ENCODE measurements around the gene WWOX. TPM values are rescaled to one million over a fixed set of nuclear protein-coding genes. Genes with fewer than 3 reads are reported as not detected.

The WWOX gene
- total RNA-seq, 1 donor from 2014 or later = 7.3 TPM

DNA sequence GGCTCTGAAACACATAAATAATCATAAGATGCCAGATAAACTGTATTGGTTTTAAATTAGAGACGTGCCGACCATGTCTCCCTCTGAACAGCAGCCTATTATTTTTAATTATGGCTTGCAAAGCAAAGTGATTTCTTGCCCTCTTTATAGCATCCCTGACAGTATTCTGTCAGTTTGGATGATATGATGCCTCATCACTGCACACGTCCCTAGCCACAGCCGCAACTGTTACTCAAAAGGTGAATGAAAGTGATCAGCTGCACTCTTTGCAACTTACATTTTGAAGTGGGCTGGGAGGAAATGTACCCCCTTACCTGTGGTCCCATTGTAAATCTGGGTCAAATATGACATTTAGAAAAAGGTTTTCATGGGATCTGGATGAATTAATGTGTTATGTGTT lies 1111.2 kb downstream of the WWOX start:
- peaks cover 10% of the 10 kb centered on the region for H3K9me3 Mint-ChIP-seq (ENCODE audit: unreplicated experiment)
- FAIRE-seq = no peak

GRCh38 chr16:79211586-79211985 lies 1112.1 kb downstream of the WWOX start:
- Mint-ChIP-seq H3K9me3 (ENCODE audit: unreplicated experiment) (peaks cover 16% of the 10 kb centered on the region), H3K27me3 (ENCODE audit: low read depth, unreplicated experiment) (peaks cover 21% of the 10 kb centered on the region), H3K4me3 (ENCODE audit: unreplicated experiment) (no peak overlapping the region), H3K4me1 (ENCODE audit: low read depth, unreplicated experiment) (peaks cover 2% of the 10 kb centered on the region), H3K27ac (ENCODE audit: unreplicated experiment) (no peak overlapping the region), H3K36me3 (ENCODE audit: low read depth, unreplicated experiment) (no peaks in the 10 kb centered on the region)
- Histone ChIP-seq H3K4me1 (ENCODE audit: insufficient read depth, low read length) (no peaks in the 10 kb centered on the region), H3K79me2 (ENCODE audit: insufficient read depth, low read length) (no peaks in the 10 kb centered on the region), H3K9me3 (ENCODE audit: insufficient read depth, low read depth, low read length) (peaks cover 12% of the 10 kb centered on the region), H3K4me3 (ENCODE audit: insufficient read depth, low read depth, low read length) (no peak overlapping the region), H3K9ac (ENCODE audit: low read length) (no peak overlapping the region), H3K27me3 (ENCODE audit: insufficient read depth, low read length) (no peaks in the 10 kb centered on the region), H3K4me2 (ENCODE audit: low read length) (no peak overlapping the region), H3K27ac (ENCODE audit: low read depth, low read length) (no peak overlapping the region), H4K20me1 (ENCODE audit: insufficient read depth, low read length) (no peaks in the 10 kb centered on the region), H3K36me3 (ENCODE audit: insufficient read depth, low read length) (no peaks in the 10 kb centered on the region), H2AFZ (ENCODE audit: low read depth, low read length) (no peak overlapping the region)
- no peak for FAIRE-seq
- TF ChIP-seq, protein P1, sequence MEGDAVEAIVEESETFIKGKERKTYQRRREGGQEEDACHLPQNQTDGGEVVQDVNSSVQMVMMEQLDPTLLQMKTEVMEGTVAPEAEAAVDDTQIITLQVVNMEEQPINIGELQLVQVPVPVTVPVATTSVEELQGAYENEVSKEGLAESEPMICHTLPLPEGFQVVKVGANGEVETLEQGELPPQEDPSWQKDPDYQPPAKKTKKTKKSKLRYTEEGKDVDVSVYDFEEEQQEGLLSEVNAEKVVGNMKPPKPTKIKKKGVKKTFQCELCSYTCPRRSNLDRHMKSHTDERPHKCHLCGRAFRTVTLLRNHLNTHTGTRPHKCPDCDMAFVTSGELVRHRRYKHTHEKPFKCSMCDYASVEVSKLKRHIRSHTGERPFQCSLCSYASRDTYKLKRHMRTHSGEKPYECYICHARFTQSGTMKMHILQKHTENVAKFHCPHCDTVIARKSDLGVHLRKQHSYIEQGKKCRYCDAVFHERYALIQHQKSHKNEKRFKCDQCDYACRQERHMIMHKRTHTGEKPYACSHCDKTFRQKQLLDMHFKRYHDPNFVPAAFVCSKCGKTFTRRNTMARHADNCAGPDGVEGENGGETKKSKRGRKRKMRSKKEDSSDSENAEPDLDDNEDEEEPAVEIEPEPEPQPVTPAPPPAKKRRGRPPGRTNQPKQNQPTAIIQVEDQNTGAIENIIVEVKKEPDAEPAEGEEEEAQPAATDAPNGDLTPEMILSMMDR (IDR thresholded peaks at IDR 0.05; ENCODE audit: insufficient read depth, low read depth, low read length) = no peak
- no peak for TF ChIP-seq EZH2 (IDR thresholded peaks at IDR 0.05; ENCODE audit: insufficient read depth, low read length)
- DNase-seq (ENCODE audit: low read depth) = no peak

More for the DNA sequence above, 1111.2 kb downstream of the WWOX start:
- H3K36me3 ChIP-seq (ENCODE audit: insufficient read depth, low read length) = no peaks in the 10 kb centered on the region
- Mint-ChIP-seq H3K27ac (ENCODE audit: unreplicated experiment) (no peak overlapping the region), H3K4me1 (ENCODE audit: low read depth, unreplicated experiment) (peaks cover 5% of the 10 kb centered on the region), H3K36me3 (ENCODE audit: low read depth, unreplicated experiment) (no peaks in the 10 kb centered on the region), H3K4me3 (ENCODE audit: unreplicated experiment) (no peak overlapping the region), H3K27me3 (ENCODE audit: low read depth, unreplicated experiment) (peaks cover 18% of the 10 kb centered on the region)
- H3K27ac ChIP-seq (ENCODE audit: low read depth, low read length) = no peak overlapping the region
- no peak overlapping the region for H3K9ac ChIP-seq (ENCODE audit: low read length)
- TF ChIP-seq, protein P1 (IDR thresholded peaks at IDR 0.05; ENCODE audit: insufficient read depth, low read depth, low read length) = no peak
- TF ChIP-seq EZH2 (IDR thresholded peaks at IDR 0.05; ENCODE audit: insufficient read depth, low read length) = no peak
- no peak overlapping the region for H3K4me3 ChIP-seq (ENCODE audit: insufficient read depth, low read depth, low read length)
- no peaks in the 10 kb centered on the region for H4K20me1 ChIP-seq (ENCODE audit: insufficient read depth, low read length)
- no peak overlapping the region for H2AFZ ChIP-seq (ENCODE audit: low read depth, low read length)
- H3K27me3 ChIP-seq (ENCODE audit: insufficient read depth, low read length) = no peaks in the 10 kb centered on the region
- H3K79me2 ChIP-seq (ENCODE audit: insufficient read depth, low read length) = no peaks in the 10 kb centered on the region
- peaks cover 7% of the 10 kb centered on the region for H3K9me3 ChIP-seq (ENCODE audit: insufficient read depth, low read depth, low read length)
- DNase-seq (ENCODE audit: low read depth) = no peak
- no peaks in the 10 kb centered on the region for H3K4me1 ChIP-seq (ENCODE audit: insufficient read depth, low read length)
- no peak overlapping the region for H3K4me2 ChIP-seq (ENCODE audit: low read length)

- Mint-ChIP-seq H3K9me3 (ENCODE audit: unreplicated experiment) (peaks cover 16% of the 10 kb centered on the region), H3K27me3 (ENCODE audit: low read depth, unreplicated experiment) (peaks cover 21% of the 10 kb centered on the region), H3K4me3 (ENCODE audit: unreplicated experiment) (no peak overlapping the region), H3K4me1 (ENCODE audit: low read depth, unreplicated experiment) (peaks cover 2% of the 10 kb centered on the region), H3K36me3 (ENCODE audit: low read depth, unreplicated experiment) (no peaks in the 10 kb centered on the region), H3K27ac (ENCODE audit: unreplicated experiment) (no peak overlapping the region)
- no peak for DNase-seq (ENCODE audit: low read depth)
- Histone ChIP-seq H3K36me3 (ENCODE audit: insufficient read depth, low read length) (no peaks in the 10 kb centered on the region), H3K79me2 (ENCODE audit: insufficient read depth, low read length) (no peaks in the 10 kb centered on the region), H3K4me2 (ENCODE audit: low read length) (no peak overlapping the region), H3K4me1 (ENCODE audit: insufficient read depth, low read length) (no peaks in the 10 kb centered on the region), H4K20me1 (ENCODE audit: insufficient read depth, low read length) (no peaks in the 10 kb centered on the region), H3K27ac (ENCODE audit: low read depth, low read length) (no peak overlapping the region), H3K4me3 (ENCODE audit: insufficient read depth, low read depth, low read length) (no peak overlapping the region), H3K9me3 (ENCODE audit: insufficient read depth, low read depth, low read length) (peaks cover 12% of the 10 kb centered on the region), H3K9ac (ENCODE audit: low read length) (no peak overlapping the region), H2AFZ (ENCODE audit: low read depth, low read length) (no peak overlapping the region), H3K27me3 (ENCODE audit: insufficient read depth, low read length) (no peaks in the 10 kb centered on the region)
- no peak for FAIRE-seq
- no peak for TF ChIP-seq EZH2 (IDR thresholded peaks at IDR 0.05; ENCODE audit: insufficient read depth, low read length)
- TF ChIP-seq, protein P1 (IDR thresholded peaks at IDR 0.05; ENCODE audit: insufficient read depth, low read depth, low read length) = no peak
Observed at GRCh38 chr16:79212114-79212791, 1112.8 kb downstream of the WWOX start.
